HEK293 (cell line): ENCODE data around the gene KCNIP4.

Source experiments
- CTCF ChIA-PET: fragments of 350-600 bp; formaldehyde crosslinking; extraction: SDS; loops from one replicate; lab custom pipeline; 2021; ENCODE audit warnings: antibody characterized with exemption; lab: Yijun Ruan, JAX
- POLR2A ChIA-PET: fragments of 300-600 bp; formaldehyde crosslinking; extraction: SDS; loops from one replicate; lab custom pipeline; 2020; ENCODE audit warnings: antibody characterized with exemption, inconsistent platforms; lab: Yijun Ruan, JAX
- H3K27ac ChIP-seq: fragments of 200-500 bp; sonication (Bioruptor generic); 2 replicates; pipeline ENCODE4 v1.5.1; 2014; ENCODE audit warnings: low read depth, low read length, control low read depth, inconsistent platforms; ENCODE audit errors: extremely low read depth
- H3K36me3 ChIP-seq, 2 experiments: fragments of 200-500 bp in 1 of 2; sonication (Bioruptor generic) in 1 of 2; 1 replicate in 1 of 2; 2 replicates in 1 of 2; pipeline ENCODE4 v1.5.1; 2014 to 2017; ENCODE audit warnings: inconsistent platforms in 2 of 2, low read length in 2 of 2; ENCODE audit not compliant: control insufficient read depth in 2 of 2, insufficient read depth in 1 of 2
- H3K4me1 ChIP-seq: fragments of 200-500 bp; sonication (Bioruptor generic); 2 replicates; pipeline ENCODE4 v1.5.1; 2014; ENCODE audit warnings: mild to moderate bottlenecking, low read length, inconsistent platforms; ENCODE audit not compliant: control insufficient read depth, insufficient read depth
- H3K4me3 ChIP-seq: 2 replicates; pipeline ENCODE4 v1.5.1; 2011; ENCODE audit warnings: low read depth, mild to moderate bottlenecking, control low read depth, low read length, moderate library complexity
- H3K9me3 ChIP-seq: fragments of 200-500 bp; sonication (Bioruptor generic); 2 replicates; pipeline ENCODE4 v1.5.1; 2014; ENCODE audit warnings: low read depth, low read length, inconsistent platforms; ENCODE audit not compliant: control insufficient read depth, insufficient read depth
- GLIS1 ChIP-seq: fragments of 450-650 bp; formaldehyde crosslinking; IDR thresholded peaks from 2 replicates; pipeline ENCODE4 v1.5.1; 2016; ENCODE audit warnings: missing biosample characterization, missing genetic modification characterization
- KLF7 ChIP-seq: fragments of 450-650 bp; formaldehyde crosslinking; IDR thresholded peaks from 2 replicates; pipeline ENCODE4 v1.5.1; 2016; ENCODE audit warnings: missing biosample characterization, missing genetic modification characterization, borderline replicate concordance
- SP7 ChIP-seq: fragments of 450-650 bp; formaldehyde crosslinking; IDR thresholded peaks from 2 replicates; pipeline ENCODE4 v1.5.1; 2016; ENCODE audit warnings: missing biosample characterization, missing genetic modification characterization
- ZFP41 ChIP-seq: fragments of 450-650 bp; formaldehyde crosslinking; IDR thresholded peaks from 2 replicates; pipeline ENCODE4 v1.5.1; 2016; ENCODE audit warnings: missing biosample characterization, missing genetic modification characterization, borderline replicate concordance
- ZNF266 ChIP-seq: fragments of 450-650 bp; formaldehyde crosslinking; IDR thresholded peaks from 2 replicates; pipeline ENCODE4 v1.5.1; 2016; ENCODE audit warnings: missing biosample characterization, missing genetic modification characterization, low read depth
- ZNF416 ChIP-seq: fragments of 450-650 bp; formaldehyde crosslinking; IDR thresholded peaks from 2 replicates; pipeline ENCODE4 v1.5.1; 2016; ENCODE audit warnings: missing biosample characterization, missing genetic modification characterization
- ZNF544 ChIP-seq: fragments of 450-650 bp; formaldehyde crosslinking; IDR thresholded peaks from 2 replicates; pipeline ENCODE4 v1.5.0; 2017; ENCODE audit warnings: missing biosample characterization, missing genetic modification characterization
- ZNF549 ChIP-seq: fragments of 450-650 bp; IDR thresholded peaks from 2 replicates; pipeline ENCODE4 v1.5.1; 2018; ENCODE audit warnings: missing biosample characterization, missing genetic modification characterization, mild to moderate bottlenecking, inconsistent platforms, moderate library complexity
- ZNF621 ChIP-seq: fragments of 450-650 bp; formaldehyde crosslinking; IDR thresholded peaks from 2 replicates; pipeline ENCODE4 v1.5.1; 2017; ENCODE audit warnings: missing biosample characterization, missing genetic modification characterization
- ZNF76 ChIP-seq: fragments of 450-650 bp; formaldehyde crosslinking; IDR thresholded peaks from 2 replicates; pipeline ENCODE4; 2016; ENCODE audit warnings: low read depth, missing biosample characterization, missing genetic modification characterization, borderline replicate concordance
- ZNF776 ChIP-seq: fragments of 450-650 bp; formaldehyde crosslinking; IDR thresholded peaks from 2 replicates; pipeline ENCODE4 v1.5.0; 2017; ENCODE audit warnings: missing biosample characterization, missing genetic modification characterization, borderline replicate concordance
- ZNF830 ChIP-seq: fragments of 450-650 bp; IDR thresholded peaks from 2 replicates; pipeline ENCODE4 v1.5.0; 2018; ENCODE audit warnings: missing biosample characterization, missing genetic modification characterization, low read depth, mild to moderate bottlenecking, moderate library complexity
- TF ChIP-seq, protein P1 (sequence below): fragments of 450-650 bp; formaldehyde crosslinking; IDR thresholded peaks from 2 replicates; pipeline ENCODE4 v1.5.1; 2016; ENCODE audit warnings: missing biosample characterization, missing genetic modification characterization
- TF ChIP-seq, protein P2 (sequence below): fragments of 450-650 bp; formaldehyde crosslinking; IDR thresholded peaks from 2 replicates; pipeline ENCODE4 v1.5.1; 2017; ENCODE audit warnings: missing biosample characterization, missing genetic modification characterization
- TF ChIP-seq, protein P3 (sequence below): fragments of 450-650 bp; formaldehyde crosslinking; IDR thresholded peaks from 2 replicates; pipeline ENCODE4 v1.5.1; 2016; ENCODE audit warnings: missing biosample characterization, missing genetic modification characterization
- TF ChIP-seq, protein P4 (sequence below): fragments of 450-650 bp; formaldehyde crosslinking; conservative IDR thresholded peaks from 2 replicates; pipeline ENCODE4 v1.5.1; 2016; ENCODE audit warnings: low read depth, missing biosample characterization, missing genetic modification characterization

Gene KCNIP4

DNA sequence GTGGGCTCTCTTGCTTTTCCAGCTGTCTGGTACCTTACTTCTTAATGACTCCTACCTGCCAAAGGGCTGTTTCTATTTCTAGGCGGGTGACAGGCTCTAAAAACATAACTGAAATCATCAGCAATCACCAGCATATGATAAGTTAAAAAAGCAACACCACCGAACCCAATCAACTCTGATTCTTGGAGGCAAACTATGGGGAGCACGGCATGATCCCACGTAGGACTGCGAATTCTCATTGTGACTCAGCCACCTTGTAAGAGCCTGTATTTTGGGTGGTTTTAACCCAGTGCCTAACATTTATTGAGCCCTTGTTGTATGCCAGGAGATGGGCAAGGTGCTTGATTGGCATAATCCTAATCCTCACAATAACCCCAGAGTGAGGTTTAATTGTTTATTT is 1091.5 kb downstream of the KCNIP4 start:
- POLR2A ChIA-PET: no interaction called here
- no peaks in the 10 kb centered on the region for H3K9me3 ChIP-seq

DNA sequence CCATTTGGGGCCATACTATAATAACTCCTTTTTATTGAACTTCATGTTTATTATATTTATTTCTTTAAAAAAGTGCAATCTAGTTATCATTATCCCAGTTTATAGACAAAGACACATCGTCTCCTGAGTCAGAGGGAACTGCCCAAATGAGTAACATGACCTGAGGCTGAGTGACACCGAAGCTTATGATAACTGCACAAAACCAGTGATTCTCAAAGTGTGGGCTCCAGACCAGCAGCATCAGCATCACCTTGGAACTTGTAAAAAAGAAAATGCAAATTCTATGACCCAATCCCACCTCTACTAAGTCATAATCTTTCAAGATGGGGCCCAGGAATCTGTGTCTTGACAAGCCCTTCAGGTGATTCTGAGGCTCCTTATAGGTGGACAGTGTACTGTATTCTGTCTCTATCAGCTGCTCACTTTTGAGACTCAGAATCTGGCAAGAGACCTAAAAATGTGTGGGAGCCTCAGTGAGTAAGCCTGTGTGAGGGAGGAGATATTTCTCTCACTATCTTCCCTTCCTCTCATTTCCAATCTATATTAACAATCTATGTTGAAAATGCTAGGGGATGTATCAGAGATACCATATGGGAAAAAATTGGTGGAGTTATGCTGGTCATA is 1101.3 kb downstream of the KCNIP4 start:
- CTCF ChIA-PET: interaction anchor here (0.9 kb wide), 1 partner anchor 74 kb away, joined by 3 read pairs; no protein-coding TSS in a partner anchor

More for the DNA sequence above, 1091.5 kb downstream of the KCNIP4 start:
- TF ChIP-seq, protein P1, sequence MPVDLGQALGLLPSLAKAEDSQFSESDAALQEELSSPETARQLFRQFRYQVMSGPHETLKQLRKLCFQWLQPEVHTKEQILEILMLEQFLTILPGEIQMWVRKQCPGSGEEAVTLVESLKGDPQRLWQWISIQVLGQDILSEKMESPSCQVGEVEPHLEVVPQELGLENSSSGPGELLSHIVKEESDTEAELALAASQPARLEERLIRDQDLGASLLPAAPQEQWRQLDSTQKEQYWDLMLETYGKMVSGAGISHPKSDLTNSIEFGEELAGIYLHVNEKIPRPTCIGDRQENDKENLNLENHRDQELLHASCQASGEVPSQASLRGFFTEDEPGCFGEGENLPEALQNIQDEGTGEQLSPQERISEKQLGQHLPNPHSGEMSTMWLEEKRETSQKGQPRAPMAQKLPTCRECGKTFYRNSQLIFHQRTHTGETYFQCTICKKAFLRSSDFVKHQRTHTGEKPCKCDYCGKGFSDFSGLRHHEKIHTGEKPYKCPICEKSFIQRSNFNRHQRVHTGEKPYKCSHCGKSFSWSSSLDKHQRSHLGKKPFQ: no peak
- TF ChIP-seq ZNF266 (tag by site-specific recombination) (no peak), SP7 (no peak)
- Histone ChIP-seq H3K4me1 (no peaks in the 10 kb centered on the region), H3K4me3 (no peak overlapping the region), H3K27ac (no peak overlapping the region), H3K36me3 (no peaks in the 10 kb centered on the region)
- CTCF ChIA-PET: no interaction called here

More for the DNA sequence above, 1101.3 kb downstream of the KCNIP4 start:
- Histone ChIP-seq H3K4me3 (no peak overlapping the region), H3K27ac (no peak overlapping the region), H3K36me3 (no peaks in the 10 kb centered on the region), H3K9me3 (no peaks in the 10 kb centered on the region), H3K4me1 (no peaks in the 10 kb centered on the region)
- POLR2A ChIA-PET: no interaction called here
- no peak for TF ChIP-seq ZNF621 (tag by site-specific recombination)
- TF ChIP-seq ZNF776 (tag by site-specific recombination): no peak
- no peak for TF ChIP-seq KLF7 (tag by site-specific recombination)
- no peak for TF ChIP-seq ZFP41
- no peak for TF ChIP-seq ZNF76 (tag by site-specific recombination)
- TF ChIP-seq, protein P2, sequence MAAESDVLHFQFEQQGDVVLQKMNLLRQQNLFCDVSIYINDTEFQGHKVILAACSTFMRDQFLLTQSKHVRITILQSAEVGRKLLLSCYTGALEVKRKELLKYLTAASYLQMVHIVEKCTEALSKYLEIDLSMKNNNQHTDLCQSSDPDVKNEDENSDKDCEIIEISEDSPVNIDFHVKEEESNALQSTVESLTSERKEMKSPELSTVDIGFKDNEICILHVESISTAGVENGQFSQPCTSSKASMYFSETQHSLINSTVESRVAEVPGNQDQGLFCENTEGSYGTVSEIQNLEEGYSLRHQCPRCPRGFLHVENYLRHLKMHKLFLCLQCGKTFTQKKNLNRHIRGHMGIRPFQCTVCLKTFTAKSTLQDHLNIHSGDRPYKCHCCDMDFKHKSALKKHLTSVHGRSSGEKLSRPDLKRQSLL: no peak
- TF ChIP-seq ZNF549 (tag by site-specific recombination): no peak
- TF ChIP-seq, protein P3, sequence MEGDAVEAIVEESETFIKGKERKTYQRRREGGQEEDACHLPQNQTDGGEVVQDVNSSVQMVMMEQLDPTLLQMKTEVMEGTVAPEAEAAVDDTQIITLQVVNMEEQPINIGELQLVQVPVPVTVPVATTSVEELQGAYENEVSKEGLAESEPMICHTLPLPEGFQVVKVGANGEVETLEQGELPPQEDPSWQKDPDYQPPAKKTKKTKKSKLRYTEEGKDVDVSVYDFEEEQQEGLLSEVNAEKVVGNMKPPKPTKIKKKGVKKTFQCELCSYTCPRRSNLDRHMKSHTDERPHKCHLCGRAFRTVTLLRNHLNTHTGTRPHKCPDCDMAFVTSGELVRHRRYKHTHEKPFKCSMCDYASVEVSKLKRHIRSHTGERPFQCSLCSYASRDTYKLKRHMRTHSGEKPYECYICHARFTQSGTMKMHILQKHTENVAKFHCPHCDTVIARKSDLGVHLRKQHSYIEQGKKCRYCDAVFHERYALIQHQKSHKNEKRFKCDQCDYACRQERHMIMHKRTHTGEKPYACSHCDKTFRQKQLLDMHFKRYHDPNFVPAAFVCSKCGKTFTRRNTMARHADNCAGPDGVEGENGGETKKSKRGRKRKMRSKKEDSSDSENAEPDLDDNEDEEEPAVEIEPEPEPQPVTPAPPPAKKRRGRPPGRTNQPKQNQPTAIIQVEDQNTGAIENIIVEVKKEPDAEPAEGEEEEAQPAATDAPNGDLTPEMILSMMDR (tag by site-specific recombination): no peak
- no peak for TF ChIP-seq GLIS1 (tag by site-specific recombination)
- TF ChIP-seq, protein P4, sequence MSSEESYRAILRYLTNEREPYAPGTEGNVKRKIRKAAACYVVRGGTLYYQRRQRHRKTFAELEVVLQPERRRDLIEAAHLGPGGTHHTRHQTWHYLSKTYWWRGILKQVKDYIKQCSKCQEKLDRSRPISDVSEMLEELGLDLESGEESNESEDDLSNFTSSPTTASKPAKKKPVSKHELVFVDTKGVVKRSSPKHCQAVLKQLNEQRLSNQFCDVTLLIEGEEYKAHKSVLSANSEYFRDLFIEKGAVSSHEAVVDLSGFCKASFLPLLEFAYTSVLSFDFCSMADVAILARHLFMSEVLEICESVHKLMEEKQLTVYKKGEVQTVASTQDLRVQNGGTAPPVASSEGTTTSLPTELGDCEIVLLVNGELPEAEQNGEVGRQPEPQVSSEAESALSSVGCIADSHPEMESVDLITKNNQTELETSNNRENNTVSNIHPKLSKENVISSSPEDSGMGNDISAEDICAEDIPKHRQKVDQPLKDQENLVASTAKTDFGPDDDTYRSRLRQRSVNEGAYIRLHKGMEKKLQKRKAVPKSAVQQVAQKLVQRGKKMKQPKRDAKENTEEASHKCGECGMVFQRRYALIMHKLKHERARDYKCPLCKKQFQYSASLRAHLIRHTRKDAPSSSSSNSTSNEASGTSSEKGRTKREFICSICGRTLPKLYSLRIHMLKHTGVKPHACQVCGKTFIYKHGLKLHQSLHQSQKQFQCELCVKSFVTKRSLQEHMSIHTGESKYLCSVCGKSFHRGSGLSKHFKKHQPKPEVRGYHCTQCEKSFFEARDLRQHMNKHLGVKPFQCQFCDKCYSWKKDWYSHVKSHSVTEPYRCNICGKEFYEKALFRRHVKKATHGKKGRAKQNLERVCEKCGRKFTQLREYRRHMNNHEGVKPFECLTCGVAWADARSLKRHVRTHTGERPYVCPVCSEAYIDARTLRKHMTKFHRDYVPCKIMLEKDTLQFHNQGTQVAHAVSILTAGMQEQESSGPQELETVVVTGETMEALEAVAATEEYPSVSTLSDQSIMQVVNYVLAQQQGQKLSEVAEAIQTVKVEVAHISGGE (tag by site-specific recombination): no peak
- no peak for TF ChIP-seq ZNF416 (tag by site-specific recombination)
- TF ChIP-seq ZNF544 (tag by site-specific recombination): no peak
- TF ChIP-seq ZNF830 (tag by site-specific recombination): no peak
- TF ChIP-seq, all 188 proteins: peak for 0
